Fibroblast of peridontal ligament (primary cell): Measurements from ENCODE around the gene POFUT1.
"Not testable (repeated sequence)": the region's sequence is repeated elsewhere in the genome, so short reads cannot be mapped to it uniquely, and the experiment has no call there.

Experiments used
- DNase-seq: peaks from one replicate; pipeline ENCODE4 v3.0.0-alpha.2; 2010; ENCODE audit errors: extremely low read depth

The POFUT1 gene

GRCh38 chr20:32207626-32208498, at the start of gene POFUT1, which contains the start of gene PLAGL2:
Gene POFUT1, plus strand, starts transcription at chr20:32207880. Its CDS starts 62 bp downstream, at chr20:32207942.
Gene PLAGL2, minus strand, starts transcription at chr20:32207743. Its CDS starts 5,565 bp downstream, at chr20:32202178.
- peak; percentile 75 for DNase-seq

GRCh38 chr20:32158351-32158750, 49.3 kb upstream of the POFUT1 start:
- no peak for DNase-seq

- DNase-seq: no peak
Observed at GRCh38 chr20:32158943-32159660, 48.6 kb upstream of the POFUT1 start.

GRCh38 chr20:32159766-32160221, 47.9 kb upstream of the POFUT1 start:
- DNase-seq: no peak

- DNase-seq: no peak
Observed at GRCh38 chr20:32160341-32160740, 47.3 kb upstream of the POFUT1 start.

- DNase-seq: no peak
Observed at GRCh38 chr20:32162351-32162750, 45.3 kb upstream of the POFUT1 start.

GRCh38 chr20:32163951-32164350, 43.7 kb upstream of the POFUT1 start:
- DNase-seq: no peak

- DNase-seq: no peak
Observed at GRCh38 chr20:32164984-32165735, 42.5 kb upstream of the POFUT1 start.

GRCh38 chr20:32165836-32166545, 41.7 kb upstream of the POFUT1 start:
- DNase-seq: no peak

GRCh38 chr20:32167552-32167951, 40.1 kb upstream of the POFUT1 start:
- DNase-seq: no peak

GRCh38 chr20:32168184-32168910, 39.3 kb upstream of the POFUT1 start:
- DNase-seq: peak; percentile 42

GRCh38 chr20:32177696-32178095, 30.0 kb upstream of the POFUT1 start:
- DNase-seq: not testable (repeated sequence)

- no peak for DNase-seq
Observed at GRCh38 chr20:32179515-32179914, 28.2 kb upstream of the POFUT1 start.

GRCh38 chr20:32179934-32180333, 27.7 kb upstream of the POFUT1 start:
- no peak for DNase-seq

GRCh38 chr20:32181606-32182005, 26.1 kb upstream of the POFUT1 start:
- no peak for DNase-seq

- no peak for DNase-seq
Observed at GRCh38 chr20:32183947-32184635, 23.6 kb upstream of the POFUT1 start.

- DNase-seq: no peak
Observed at GRCh38 chr20:32184961-32185603, 22.6 kb upstream of the POFUT1 start.

GRCh38 chr20:32186506-32186905, 21.2 kb upstream of the POFUT1 start:
- DNase-seq: no peak

GRCh38 chr20:32188376-32189122, 19.1 kb upstream of the POFUT1 start:
- DNase-seq: no peak
